DMS53 treated with DMSO at 0.1 percent for 48 hours (cell line): Measurements from ENCODE around the gene TMEM135.
"Not testable (repeated sequence)": the region's sequence is repeated elsewhere in the genome, so short reads cannot be mapped to it uniquely, and the experiment has no call there.

Experiments
- DNase-seq: peaks from one replicate; lab custom pipeline; 2025; ENCODE audit not compliant: unreplicated experiment; lab: John Stamatoyannopoulos, UW

The TMEM135 gene

GRCh38 chr11:87037450-87038234 is at the start of gene TMEM135:
TMEM135 (plus strand) TSS chr11:87037934; CDS start chr11:87038046, 112 bp downstream.
- DNase-seq: peak; percentile 97

DNA sequence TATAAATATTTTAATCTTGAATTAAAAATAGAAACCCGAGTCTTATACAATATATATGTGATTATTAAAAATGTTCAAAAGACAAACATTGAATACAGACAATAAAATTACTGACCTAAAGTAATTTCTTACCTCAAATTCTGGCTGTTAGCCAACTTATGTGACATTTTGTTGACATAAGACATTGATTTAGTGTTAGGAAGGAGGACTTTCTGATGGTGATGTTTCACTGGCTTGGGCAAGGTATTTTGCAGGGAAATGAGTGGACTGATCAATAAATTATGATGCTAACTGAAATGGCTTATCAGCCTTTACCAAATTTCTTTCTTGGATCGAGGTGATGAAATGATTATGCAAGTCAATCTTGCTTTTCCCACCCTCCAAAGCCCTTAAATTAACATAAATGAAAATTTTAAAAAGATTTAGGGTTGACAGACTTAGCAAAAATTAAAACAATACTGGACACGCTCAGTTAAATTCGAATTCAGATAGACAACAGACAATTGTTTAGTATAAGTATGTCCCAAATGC is 49.3 kb upstream of the TMEM135 start:
- DNase-seq: peak; percentile 34

DNA sequence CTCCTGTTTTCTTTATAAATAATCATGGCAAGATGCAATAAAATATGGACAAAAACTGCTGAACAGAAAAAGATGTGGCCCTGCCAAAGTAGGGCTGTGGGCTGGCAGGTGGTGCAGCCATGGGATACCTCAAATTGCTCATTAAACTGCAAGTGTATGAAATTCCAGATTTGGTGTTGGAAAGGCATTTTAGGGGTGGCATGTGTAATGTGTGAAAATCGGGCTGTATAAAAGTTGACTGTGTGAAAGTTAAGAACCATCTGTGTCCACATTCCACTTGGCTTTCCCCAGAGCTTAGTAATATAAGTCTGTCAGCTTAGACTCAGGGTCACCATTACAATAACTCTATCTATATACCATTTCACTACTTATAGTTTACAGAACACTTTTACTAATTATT is 47.7 kb upstream of the TMEM135 start:
- DNase-seq: no peak

- DNase-seq: no peak
These were observed 47.2 kb upstream of the TMEM135 start for GRCh38 chr11:86990515-86990914.

GRCh38 chr11:86991341-86991740 is 46.4 kb upstream of the TMEM135 start:
- no peak for DNase-seq

DNA sequence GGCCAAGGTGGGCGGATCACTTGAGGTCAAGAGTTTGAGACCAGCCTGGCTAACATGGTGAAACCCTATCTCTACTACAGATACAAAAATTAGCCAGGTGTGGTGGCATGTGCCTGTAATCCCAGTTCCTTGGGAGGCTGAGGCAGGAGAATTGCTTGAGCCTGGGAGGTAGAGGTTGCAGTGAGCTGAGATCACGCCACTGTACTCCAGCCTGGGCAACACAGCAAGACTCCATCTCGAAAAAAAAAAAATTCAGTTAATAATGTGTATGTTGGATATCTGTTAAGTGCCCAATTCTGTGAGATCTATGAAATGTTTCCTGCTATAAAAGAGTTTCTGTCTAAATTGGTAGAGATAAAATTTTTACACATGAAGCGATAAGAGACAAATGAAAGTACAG is 45.4 kb upstream of the TMEM135 start:
- DNase-seq: not testable (repeated sequence)

- DNase-seq: no peak
These were observed 44.7 kb upstream of the TMEM135 start for GRCh38 chr11:86993031-86993430.

GRCh38 chr11:86996953-86997570 is 40.7 kb upstream of the TMEM135 start:
- DNase-seq: no peak

DNA sequence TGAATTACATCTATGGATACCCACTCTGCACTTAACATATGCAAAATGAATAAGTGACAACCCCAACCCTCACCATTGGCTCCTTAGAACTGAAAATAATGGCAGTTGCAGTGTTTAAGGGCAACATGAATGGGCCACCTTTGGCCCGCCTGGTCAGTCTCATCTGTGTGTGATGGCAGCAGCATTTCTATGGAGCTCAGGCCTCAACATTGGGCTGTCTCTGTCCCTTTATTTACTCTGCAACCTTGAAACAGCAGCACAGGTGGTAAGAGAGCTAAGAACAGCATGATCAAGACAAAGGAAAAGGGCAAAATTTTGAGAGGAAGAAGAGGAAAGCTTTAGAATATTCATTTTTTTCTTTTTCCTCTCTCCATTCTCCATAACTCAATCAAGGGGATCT is 38.3 kb upstream of the TMEM135 start:
- no peak for DNase-seq

- peak; percentile 69 for DNase-seq
These were observed 37.6 kb upstream of the TMEM135 start for GRCh38 chr11:86999859-87000753.

DNA sequence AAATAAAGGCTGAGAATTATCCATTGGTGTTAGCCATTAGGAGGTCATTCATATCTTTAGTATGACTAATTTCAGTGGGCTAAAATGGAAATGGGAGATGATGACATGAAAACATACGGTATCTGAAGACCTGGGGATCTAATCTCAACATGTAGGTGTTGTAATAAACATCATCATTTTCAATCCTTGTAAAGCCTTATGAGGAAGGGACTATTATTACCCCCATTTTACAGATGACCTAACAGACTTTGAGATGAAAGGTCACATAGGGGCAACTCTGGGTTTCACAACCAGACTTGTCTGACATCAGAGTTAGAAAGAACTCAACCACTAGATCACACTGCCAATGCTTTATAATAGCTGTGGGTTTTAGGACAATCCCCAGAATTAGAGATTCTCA is 34.8 kb upstream of the TMEM135 start:
- DNase-seq: no peak

- DNase-seq: not testable (repeated sequence)
These were observed 33.5 kb upstream of the TMEM135 start for GRCh38 chr11:87004281-87004680.

DNA sequence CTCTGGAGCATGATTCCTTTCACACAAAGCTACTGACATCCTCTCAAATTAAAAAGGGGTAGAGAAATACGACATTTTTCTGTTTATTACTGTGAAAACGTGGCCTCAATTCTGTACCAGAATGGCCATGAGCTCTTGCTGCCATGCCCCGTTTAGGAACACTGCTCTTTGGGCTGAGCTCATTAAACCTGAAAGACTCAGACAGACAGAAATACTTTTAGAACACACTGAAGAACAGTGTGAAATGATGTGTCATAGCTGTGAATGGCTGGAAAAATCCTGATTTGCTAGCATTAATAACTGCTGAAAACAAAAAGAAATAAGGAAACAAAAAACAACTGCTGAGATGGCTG is 32.2 kb upstream of the TMEM135 start:
- no peak for DNase-seq

DNA sequence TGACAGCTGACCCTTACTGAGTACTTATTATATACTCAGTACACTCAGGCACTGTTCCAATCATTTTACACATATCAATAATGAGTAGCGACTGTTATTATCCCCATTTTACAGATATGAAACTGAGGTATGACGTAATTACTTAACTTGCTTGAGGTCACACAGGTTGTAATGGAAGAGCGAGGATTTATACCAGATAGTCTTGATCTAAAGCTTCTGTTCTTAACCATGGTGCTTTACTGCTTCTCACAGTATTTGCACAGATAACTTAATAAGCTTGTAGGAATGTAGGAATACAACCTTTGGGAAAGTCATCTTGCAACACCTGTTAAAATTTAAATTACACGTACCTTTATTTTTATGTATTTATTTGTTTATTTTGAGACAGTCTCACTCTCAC is 31.7 kb upstream of the TMEM135 start:
- no peak for DNase-seq

- DNase-seq: no peak
These were observed 29.8 kb upstream of the TMEM135 start for GRCh38 chr11:87007963-87008362.

DNA sequence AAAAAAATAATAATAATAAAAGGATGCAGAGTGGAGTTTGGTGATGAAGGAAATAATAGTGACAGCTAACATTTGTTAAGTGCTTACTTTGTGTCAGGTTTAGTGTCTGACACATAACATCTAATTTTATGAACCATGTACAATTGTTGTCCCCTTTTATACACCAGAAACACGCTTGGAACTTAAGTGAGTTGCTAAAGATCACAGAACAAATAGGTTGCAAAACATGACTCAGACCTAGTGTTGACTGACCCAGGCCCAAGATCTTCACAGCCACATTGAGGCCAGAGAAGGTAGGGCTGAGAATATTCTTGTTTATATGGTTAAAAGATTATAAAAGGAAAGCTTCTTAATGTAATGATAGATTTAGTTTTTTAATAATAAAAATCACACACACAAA is 25.6 kb upstream of the TMEM135 start:
- DNase-seq: no peak

DNA sequence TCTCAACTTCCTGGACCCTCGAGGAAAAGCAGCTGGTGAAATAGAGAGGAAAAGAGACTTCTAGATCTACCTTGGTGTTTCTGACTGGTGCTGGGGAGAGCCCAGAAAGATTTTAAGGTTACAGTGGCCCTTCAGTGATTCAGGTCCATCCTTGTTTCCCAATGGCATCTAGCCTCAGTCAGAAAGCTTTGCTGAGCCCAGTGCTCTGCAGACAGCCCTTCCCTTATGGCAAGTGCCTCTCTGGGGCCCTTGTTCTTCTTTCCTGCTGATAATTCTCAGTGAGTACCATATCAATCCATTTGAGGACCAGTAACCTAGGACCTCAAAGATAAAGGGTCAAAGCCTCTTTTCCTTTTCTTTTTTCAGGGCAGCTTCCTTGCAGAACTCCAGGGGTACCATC is 25.1 kb upstream of the TMEM135 start:
- no peak for DNase-seq

- DNase-seq: no peak
These were observed 23.6 kb upstream of the TMEM135 start for GRCh38 chr11:87013912-87014825.

DNA sequence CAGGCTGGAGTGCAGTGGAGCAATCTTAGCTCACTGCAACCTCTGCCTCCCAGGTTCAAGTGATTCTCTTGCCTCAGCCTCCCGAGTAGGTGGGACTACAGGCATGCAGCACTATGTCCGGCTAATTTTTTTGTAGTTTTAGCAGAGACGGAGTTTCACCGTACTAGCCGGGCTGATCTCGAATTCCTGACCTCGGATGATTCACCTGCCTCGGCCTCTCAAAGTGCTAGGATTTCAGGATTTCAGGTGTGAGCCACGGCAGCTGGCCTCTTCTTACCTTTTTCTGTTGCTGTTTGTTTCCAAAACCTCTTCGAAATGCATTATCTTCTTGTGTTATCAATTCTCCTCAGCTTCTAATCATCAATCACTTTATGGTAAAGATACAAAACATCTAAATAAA is 22.1 kb upstream of the TMEM135 start:
- DNase-seq: no peak

DNA sequence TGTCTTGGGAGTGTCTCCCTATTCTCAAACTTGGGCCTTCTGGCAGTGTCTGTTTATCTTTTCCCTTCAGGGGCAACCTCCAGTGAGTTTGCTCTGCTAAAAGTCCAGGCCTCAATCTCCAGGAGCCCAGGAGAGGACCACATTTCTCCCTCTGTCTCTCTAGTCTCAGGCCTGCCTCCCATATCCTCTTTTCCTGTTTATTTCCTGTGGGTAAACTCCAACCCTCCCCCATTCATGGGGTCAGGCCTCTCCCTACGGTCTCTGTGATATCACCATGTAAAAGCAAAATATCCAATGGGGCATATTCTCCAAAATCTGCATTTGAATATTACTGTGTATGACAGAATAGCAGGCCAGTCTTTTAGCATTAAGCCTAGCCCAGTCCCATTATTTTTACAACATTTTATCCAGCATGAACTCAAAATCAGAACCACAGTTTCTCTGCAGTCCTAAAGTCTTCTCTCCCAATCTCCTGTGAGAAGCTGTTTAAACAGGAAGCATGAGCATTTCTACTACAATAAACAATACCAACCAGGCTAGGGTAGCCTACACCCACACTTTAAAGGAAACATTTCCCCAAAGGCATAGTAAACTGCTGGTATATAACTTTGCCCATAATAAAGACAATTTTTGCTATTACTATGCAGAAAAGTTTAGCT is 18.0 kb upstream of the TMEM135 start:
- no peak for DNase-seq
